Ectodermal cell (in vitro differentiated cells): ENCODE measurements around the gene ANTXR1.

ENCODE experiments used
- H3K27ac ChIP-seq: 2 replicates; pipeline ENCODE4 v1.7.0; 2013; ENCODE audit warnings: mild to moderate bottlenecking, low read depth, low read length; ENCODE audit not compliant: insufficient read depth, poor library complexity, severe bottlenecking
- H3K27me3 ChIP-seq: 2 replicates; pipeline ENCODE4 v1.7.0; 2013; ENCODE audit warnings: mild to moderate bottlenecking, low read length; ENCODE audit not compliant: insufficient read depth, control insufficient read depth, poor library complexity, severe bottlenecking
- H3K36me3 ChIP-seq: one replicate; pipeline ENCODE4 v1.7.0; 2013; ENCODE audit warnings: low read length; ENCODE audit not compliant: control insufficient read depth, insufficient read depth
- H3K4me1 ChIP-seq: one replicate; pipeline ENCODE4 v1.7.0; 2013; ENCODE audit warnings: low read length; ENCODE audit not compliant: control insufficient read depth, insufficient read depth
- H3K4me3 ChIP-seq: 2 replicates; pipeline ENCODE4 v1.7.0; 2013; ENCODE audit warnings: low read depth, low read length, control low read depth; ENCODE audit not compliant: insufficient read depth
- H3K9me3 ChIP-seq: 2 replicates; pipeline ENCODE4 v1.7.0; 2013; ENCODE audit warnings: mild to moderate bottlenecking, low read length, moderate library complexity; ENCODE audit not compliant: control insufficient read depth
- WGBS, 2 experiments: methylation state at CpG; one replicate each; pipeline ENCODE4 v1.1.7; 2013; ENCODE audit warnings: missing lambda C conversion rate in 2 of 2; 5-methylcytosine and 5-hydroxymethylcytosine counted together

The ANTXR1 gene

GRCh38 chr2:69017835-69018234 lies 4.9 kb downstream of the ANTXR1 start:
- H3K4me3 ChIP-seq, result no peak overlapping the region
- no peaks in the 10 kb centered on the region for H3K27me3 ChIP-seq
- peaks cover 5% of the 10 kb centered on the region for H3K4me1 ChIP-seq
- no peak overlapping the region for H3K27ac ChIP-seq
- no peaks in the 10 kb centered on the region for H3K9me3 ChIP-seq
- no peaks in the 10 kb centered on the region for H3K36me3 ChIP-seq
- 92 to 95% methylated on average over 2 to 3 of the region's 3 CpGs for WGBS, 2 experiments

GRCh38 chr2:69018678-69019095 lies 5.7 kb downstream of the ANTXR1 start:
- H3K27ac ChIP-seq, result no peak overlapping the region
- no peaks in the 10 kb centered on the region for H3K9me3 ChIP-seq
- H3K4me1 ChIP-seq, result peaks cover 5% of the 10 kb centered on the region
- no peaks in the 10 kb centered on the region for H3K36me3 ChIP-seq
- H3K27me3 ChIP-seq, result no peaks in the 10 kb centered on the region
- 96 to 98% methylated on average over 4 of the region's 4 CpGs for WGBS, 2 experiments
- H3K4me3 ChIP-seq, result no peak overlapping the region

GRCh38 chr2:69020496-69021426 lies 7.8 kb downstream of the ANTXR1 start:
- Histone ChIP-seq H3K4me1 (no peaks in the 10 kb centered on the region), H3K27ac (no peak overlapping the region), H3K27me3 (no peaks in the 10 kb centered on the region), H3K4me3 (no peak overlapping the region), H3K9me3 (no peaks in the 10 kb centered on the region), H3K36me3 (no peaks in the 10 kb centered on the region)
- 92% methylated on average over 7 to 8 of the region's 8 CpGs for WGBS, 2 experiments

- Histone ChIP-seq H3K9me3 (no peaks in the 10 kb centered on the region), H3K27ac (no peak overlapping the region), H3K4me1 (no peaks in the 10 kb centered on the region), H3K4me3 (no peak overlapping the region), H3K36me3 (no peaks in the 10 kb centered on the region), H3K27me3 (no peaks in the 10 kb centered on the region)
- WGBS, 2 experiments, result 95 to 98% methylated on average over 3 of the region's 4 CpGs
Observed at GRCh38 chr2:69021727-69022126, 8.7 kb downstream of the ANTXR1 start.

GRCh38 chr2:69022548-69022947 lies 9.6 kb downstream of the ANTXR1 start:
- Histone ChIP-seq H3K4me1 (no peaks in the 10 kb centered on the region), H3K9me3 (no peaks in the 10 kb centered on the region), H3K27me3 (no peaks in the 10 kb centered on the region), H3K4me3 (no peak overlapping the region), H3K27ac (no peak overlapping the region), H3K36me3 (no peaks in the 10 kb centered on the region)
- 94 to 97% methylated on average over 1 of the region's 1 CpG for WGBS, 2 experiments

- Histone ChIP-seq H3K4me1 (no peaks in the 10 kb centered on the region), H3K9me3 (no peaks in the 10 kb centered on the region), H3K27me3 (no peaks in the 10 kb centered on the region), H3K36me3 (no peaks in the 10 kb centered on the region), H3K27ac (no peak overlapping the region), H3K4me3 (no peak overlapping the region)
- 93 to 97% methylated on average over 2 of the region's 2 CpGs for WGBS, 2 experiments
Observed at GRCh38 chr2:69023236-69023635, 10.3 kb downstream of the ANTXR1 start.

GRCh38 chr2:69026026-69026425 lies 13.0 kb downstream of the ANTXR1 start:
- Histone ChIP-seq H3K9me3 (no peaks in the 10 kb centered on the region), H3K27ac (no peak overlapping the region), H3K36me3 (no peaks in the 10 kb centered on the region), H3K27me3 (no peaks in the 10 kb centered on the region), H3K4me3 (no peak overlapping the region), H3K4me1 (no peaks in the 10 kb centered on the region)
- WGBS, 2 experiments, result 81 to 87% methylated on average over 4 of the region's 4 CpGs

- Histone ChIP-seq H3K27ac (no peak overlapping the region), H3K4me3 (no peak overlapping the region), H3K4me1 (peaks cover 6% of the 10 kb centered on the region), H3K9me3 (no peaks in the 10 kb centered on the region), H3K27me3 (no peaks in the 10 kb centered on the region), H3K36me3 (no peaks in the 10 kb centered on the region)
- WGBS, 2 experiments, result 94 to 97% methylated on average over 13 of the region's 13 CpGs
Observed at GRCh38 chr2:69026691-69027459, 13.9 kb downstream of the ANTXR1 start.

- no peak overlapping the region for H3K4me3 ChIP-seq
- no peak overlapping the region for H3K27ac ChIP-seq
- 94 to 95% methylated on average over 6 of the region's 6 CpGs for WGBS, 2 experiments
- H3K9me3 ChIP-seq, result no peaks in the 10 kb centered on the region
- peaks cover 11% of the 10 kb centered on the region for H3K4me1 ChIP-seq
- no peaks in the 10 kb centered on the region for H3K27me3 ChIP-seq
- no peaks in the 10 kb centered on the region for H3K36me3 ChIP-seq
Observed at GRCh38 chr2:69030800-69031428, 17.9 kb downstream of the ANTXR1 start.

GRCh38 chr2:69031466-69031865 lies 18.5 kb downstream of the ANTXR1 start:
- Histone ChIP-seq H3K4me3 (no peak overlapping the region), H3K4me1 (peaks cover 11% of the 10 kb centered on the region), H3K36me3 (no peaks in the 10 kb centered on the region), H3K9me3 (no peaks in the 10 kb centered on the region), H3K27ac (no peak overlapping the region), H3K27me3 (no peaks in the 10 kb centered on the region)
- WGBS, 2 experiments, result 77 to 93% methylated on average over 1 of the region's 1 CpG
